Measurements from ENCODE around the gene UBB.

Gene UBB

DNA sequence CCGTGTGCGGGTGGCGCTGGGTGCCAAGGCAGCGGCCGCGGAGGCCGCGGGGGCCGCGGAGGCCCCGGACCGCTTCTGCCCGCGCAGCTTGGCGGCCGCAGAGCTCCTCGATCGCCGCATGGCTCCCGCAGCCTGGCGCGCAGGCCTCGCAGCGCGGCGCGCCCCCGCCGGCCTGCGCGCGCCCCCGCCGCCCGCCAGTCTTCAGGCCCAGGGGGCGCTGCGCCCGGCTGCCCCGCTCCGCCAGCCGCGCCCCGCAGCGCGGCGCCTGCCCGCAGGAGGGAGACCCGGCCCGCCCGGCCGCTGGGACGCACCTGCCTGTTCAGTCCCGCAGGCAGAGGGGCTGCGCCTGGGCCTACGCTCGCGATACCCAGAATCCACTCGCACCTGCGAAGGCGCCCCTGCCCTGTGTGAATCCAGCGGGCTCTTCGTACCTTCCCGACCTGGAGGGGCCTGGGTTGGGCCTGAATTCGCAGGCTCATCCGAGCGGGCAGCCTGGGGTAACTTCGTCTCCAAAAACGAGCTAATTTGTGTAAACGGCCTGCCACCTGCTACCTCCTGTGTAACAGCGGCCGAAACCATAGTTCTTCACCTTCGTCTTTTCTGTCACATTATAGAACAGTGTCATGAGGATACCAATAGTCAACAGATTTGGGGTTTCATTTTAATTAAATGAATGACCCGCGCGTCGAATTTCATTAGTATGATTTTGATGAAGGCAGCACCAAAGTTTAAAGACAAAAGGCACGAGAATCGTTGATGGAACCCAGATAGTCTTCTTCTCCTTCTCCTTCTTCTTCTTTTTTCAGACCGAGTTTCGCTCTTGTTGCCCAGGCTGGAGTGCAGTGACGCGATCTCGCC is 27.3 kb upstream of the UBB start, which contains the start of gene CENPV:
CENPV (minus strand) TSS at position 153 of the 858 bp plus-strand sequence; CDS start at position 120, 33 bp downstream.
- TF ChIP-seq, protein P1, sequence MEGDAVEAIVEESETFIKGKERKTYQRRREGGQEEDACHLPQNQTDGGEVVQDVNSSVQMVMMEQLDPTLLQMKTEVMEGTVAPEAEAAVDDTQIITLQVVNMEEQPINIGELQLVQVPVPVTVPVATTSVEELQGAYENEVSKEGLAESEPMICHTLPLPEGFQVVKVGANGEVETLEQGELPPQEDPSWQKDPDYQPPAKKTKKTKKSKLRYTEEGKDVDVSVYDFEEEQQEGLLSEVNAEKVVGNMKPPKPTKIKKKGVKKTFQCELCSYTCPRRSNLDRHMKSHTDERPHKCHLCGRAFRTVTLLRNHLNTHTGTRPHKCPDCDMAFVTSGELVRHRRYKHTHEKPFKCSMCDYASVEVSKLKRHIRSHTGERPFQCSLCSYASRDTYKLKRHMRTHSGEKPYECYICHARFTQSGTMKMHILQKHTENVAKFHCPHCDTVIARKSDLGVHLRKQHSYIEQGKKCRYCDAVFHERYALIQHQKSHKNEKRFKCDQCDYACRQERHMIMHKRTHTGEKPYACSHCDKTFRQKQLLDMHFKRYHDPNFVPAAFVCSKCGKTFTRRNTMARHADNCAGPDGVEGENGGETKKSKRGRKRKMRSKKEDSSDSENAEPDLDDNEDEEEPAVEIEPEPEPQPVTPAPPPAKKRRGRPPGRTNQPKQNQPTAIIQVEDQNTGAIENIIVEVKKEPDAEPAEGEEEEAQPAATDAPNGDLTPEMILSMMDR (IDR thresholded peaks at IDR 0.05; ENCODE audit: control insufficient read depth, extremely low read depth, insufficient read depth) = peak; percentile 41; the same call in 1 of the 2 replicates
- peak within 1 kb of the TSS; percentile 59 for H3K4me3 ChIP-seq (ENCODE audit: low read depth, low read length)
- DNase-seq (ENCODE audit: low read depth) = no peak

DNA sequence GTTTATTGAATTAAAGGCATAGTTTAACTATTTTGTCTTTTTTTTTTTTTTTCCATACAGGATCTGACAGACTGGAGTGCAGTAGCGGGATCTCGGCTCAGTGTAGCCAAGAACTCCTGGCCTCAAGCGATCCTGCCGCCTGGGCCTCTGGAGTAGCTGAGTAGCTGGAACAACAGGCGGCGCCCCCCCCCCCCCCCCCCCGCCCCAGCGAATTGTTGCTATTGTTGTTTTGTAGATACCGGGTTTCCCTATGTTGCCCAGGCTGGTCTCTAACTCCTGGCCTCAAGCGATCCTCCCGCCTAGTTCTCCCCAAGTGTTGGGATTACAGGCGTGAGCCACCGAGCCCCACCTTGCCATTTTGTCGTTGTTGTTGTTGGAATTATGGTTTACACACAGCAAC is 26.3 kb upstream of the UBB start:
- TF ChIP-seq, protein P1 (IDR thresholded peaks at IDR 0.05; ENCODE audit: control insufficient read depth, extremely low read depth, insufficient read depth) = no peak
- DNase-seq (ENCODE audit: low read depth) = no peak

DNA sequence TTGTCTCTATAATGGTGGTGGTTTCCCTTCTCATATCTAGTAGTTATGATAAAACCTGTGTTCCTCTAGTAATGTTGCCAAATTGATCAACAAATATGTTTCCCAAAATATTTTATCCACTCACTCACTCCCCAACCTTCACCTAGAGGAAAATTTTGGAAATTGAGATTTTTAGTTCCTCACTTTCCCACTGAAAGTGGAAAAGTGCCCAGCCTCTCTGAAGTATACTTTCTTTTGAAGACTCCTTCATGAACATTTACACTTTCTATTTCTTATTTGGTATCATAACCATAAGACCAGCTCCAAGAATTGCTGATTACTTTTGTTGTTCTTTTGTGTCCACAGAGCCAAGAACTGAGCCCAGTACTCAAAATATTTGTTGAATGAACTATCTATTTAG is 22.5 kb upstream of the UBB start:
- TF ChIP-seq, protein P1 (IDR thresholded peaks at IDR 0.05; ENCODE audit: control insufficient read depth, extremely low read depth, insufficient read depth) = no peak
- no peak overlapping the region for H3K4me3 ChIP-seq (ENCODE audit: low read depth, low read length)
- DNase-seq (ENCODE audit: low read depth) = no peak

More for the DNA sequence above, 26.3 kb upstream of the UBB start:
- no peak overlapping the region for H3K4me3 ChIP-seq (ENCODE audit: low read depth, low read length)

DNA sequence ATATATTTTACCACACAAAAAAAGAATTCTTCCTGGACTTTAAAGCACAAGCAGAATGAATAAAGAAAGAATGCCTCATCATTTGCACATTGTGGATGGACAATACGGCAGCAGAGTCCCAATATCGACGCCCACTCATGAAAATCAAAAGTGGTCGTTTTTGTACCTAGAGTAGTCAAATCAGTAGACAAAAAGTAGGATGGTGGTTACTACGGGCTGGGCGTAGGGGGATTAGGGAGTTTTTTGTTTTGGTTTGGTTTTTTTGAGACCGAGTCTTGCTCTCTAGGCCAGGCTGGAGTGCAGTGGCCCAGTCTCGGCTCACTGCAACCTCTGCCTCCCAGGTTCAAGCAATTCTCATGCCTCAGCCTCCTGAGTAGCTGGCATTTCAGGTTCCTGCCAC is 19.0 kb upstream of the UBB start:
- no peak for DNase-seq (ENCODE audit: low read depth)
- TF ChIP-seq, protein P1 (IDR thresholded peaks at IDR 0.05; ENCODE audit: control insufficient read depth, extremely low read depth, insufficient read depth) = no peak

DNA sequence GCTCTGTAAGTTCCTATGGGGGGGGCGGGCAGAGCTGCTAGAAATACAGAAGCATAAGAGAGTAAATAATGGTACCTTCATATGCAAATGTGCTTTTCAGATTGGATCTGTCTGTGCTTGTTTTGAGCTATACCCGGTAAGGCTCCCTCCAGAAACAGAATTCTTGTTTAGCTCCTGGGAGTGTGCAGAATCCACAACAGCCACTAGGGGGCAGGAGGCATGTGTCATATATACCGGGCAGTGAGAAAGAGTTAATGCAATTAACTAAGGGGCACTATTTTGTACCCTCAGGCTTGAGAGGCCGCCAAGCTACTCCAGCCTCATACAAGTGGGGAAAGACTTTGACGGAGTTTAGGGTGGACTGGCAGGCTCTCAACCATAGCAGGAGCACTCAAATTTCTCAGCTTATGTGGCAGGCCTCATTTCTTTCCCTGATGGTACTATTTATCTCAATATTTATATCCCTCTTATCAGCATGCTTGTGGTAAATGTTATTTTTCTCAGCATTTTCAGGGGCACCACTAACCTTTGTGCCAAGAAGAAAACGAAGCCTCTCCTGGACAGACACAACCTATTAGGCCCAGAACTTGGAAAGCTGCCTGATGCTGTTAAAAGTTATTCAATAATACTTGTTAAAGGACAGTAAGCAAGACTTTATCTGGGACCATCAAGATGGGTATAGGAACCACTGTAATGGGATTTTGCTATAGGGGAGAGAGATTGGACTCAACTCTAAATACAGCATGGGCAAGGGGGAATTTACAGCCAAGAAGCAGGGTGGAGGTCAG is 16.9 kb upstream of the UBB start:
- no peak for DNase-seq (ENCODE audit: low read depth)
- no peak overlapping the region for H3K4me3 ChIP-seq (ENCODE audit: low read depth, low read length)
- TF ChIP-seq, protein P1 (IDR thresholded peaks at IDR 0.05; ENCODE audit: control insufficient read depth, extremely low read depth, insufficient read depth) = peak; percentile 93

More for the DNA sequence above, 19.0 kb upstream of the UBB start:
- no peak overlapping the region for H3K4me3 ChIP-seq (ENCODE audit: low read depth, low read length)

DNA sequence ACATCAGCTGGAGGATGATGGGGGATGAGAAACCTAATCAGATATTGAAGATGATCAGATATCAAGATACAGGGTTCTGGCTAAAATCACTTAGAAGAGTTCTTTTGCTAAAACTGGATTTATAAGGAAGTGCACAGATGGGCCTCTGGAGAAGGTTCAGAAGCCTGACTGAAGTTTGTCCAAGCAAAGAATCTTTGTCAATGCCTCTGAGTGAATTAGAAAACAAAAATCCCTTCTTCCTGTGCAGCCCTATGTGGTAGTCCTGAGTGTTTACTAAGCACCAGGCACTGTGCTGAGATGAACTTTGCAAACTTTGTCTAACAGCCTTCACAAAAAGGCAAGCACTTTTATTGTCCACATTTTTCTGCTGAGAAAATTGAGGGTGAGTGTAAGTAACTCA is 16.3 kb upstream of the UBB start:
- TF ChIP-seq, protein P1 (IDR thresholded peaks at IDR 0.05; ENCODE audit: control insufficient read depth, extremely low read depth, insufficient read depth) = no peak
- H3K4me3 ChIP-seq (ENCODE audit: low read depth, low read length) = no peak overlapping the region

More for the DNA sequence above, 16.3 kb upstream of the UBB start:
- DNase-seq (ENCODE audit: low read depth) = no peak

Data from LNCaP clone FGC (cell line).